H9 (cell line): ENCODE results near the gene TSPEAR. TPM values are rescaled to one million over a fixed set of nuclear protein-coding genes. Genes with fewer than 3 reads are reported as not detected.

Experiments used
- DNase-seq: peaks from one replicate; pipeline ENCODE4 v3.0.0-alpha.2; 2017
- H2AFZ ChIP-seq: one replicate; pipeline ENCODE4 v1.6.1; 2013; ENCODE audit warnings: mild to moderate bottlenecking, low read length, control low read depth, moderate library complexity
- H2AK5ac ChIP-seq: 2 replicates; pipeline ENCODE4 v1.6.1; 2013; ENCODE audit warnings: low read length, control low read depth, mixed read lengths; ENCODE audit not compliant: insufficient read length
- H2BK120ac ChIP-seq: one replicate; pipeline ENCODE4 v1.6.1; 2013; ENCODE audit warnings: low read depth, mild to moderate bottlenecking, low read length, control low read depth, inconsistent platforms; ENCODE audit not compliant: poor library complexity, severe bottlenecking
- H2BK12ac ChIP-seq: 2 replicates; pipeline ENCODE4 v1.6.1; 2013; ENCODE audit warnings: low read length, control low read depth, mixed read lengths, low read depth; ENCODE audit not compliant: insufficient read length
- H2BK15ac ChIP-seq: 2 replicates; pipeline ENCODE4 v1.6.1; 2013; ENCODE audit warnings: low read depth, low read length, control low read depth
- H2BK20ac ChIP-seq: one replicate; pipeline ENCODE4 v1.6.1; 2013; ENCODE audit warnings: low read depth, mild to moderate bottlenecking, low read length, control low read depth, inconsistent platforms; ENCODE audit not compliant: poor library complexity, severe bottlenecking
- H2BK5ac ChIP-seq: 2 replicates; pipeline ENCODE4 v1.6.1; 2013; ENCODE audit warnings: low read length, control low read depth, mixed read lengths; ENCODE audit not compliant: insufficient read length
- H3K14ac ChIP-seq: 2 replicates; pipeline ENCODE4 v1.6.1; 2013; ENCODE audit warnings: low read length, control low read depth; ENCODE audit not compliant: insufficient read depth
- H3K18ac ChIP-seq: 2 replicates; pipeline ENCODE4 v1.6.1; 2013; ENCODE audit warnings: low read depth, mild to moderate bottlenecking, mixed read lengths, low read length, control low read depth; ENCODE audit not compliant: insufficient read length
- H3K23ac ChIP-seq: 2 replicates; pipeline ENCODE4 v1.6.1; 2013; ENCODE audit warnings: low read length, control low read depth, mixed read lengths, low read depth; ENCODE audit not compliant: insufficient read length
- H3K23me2 ChIP-seq: 2 replicates; pipeline ENCODE4 v1.6.1; 2013; ENCODE audit warnings: low read depth, mild to moderate bottlenecking, mixed read lengths, low read length, control low read depth; ENCODE audit not compliant: insufficient read length, poor library complexity, severe bottlenecking
- H3K27ac ChIP-seq: 2 replicates; pipeline ENCODE4 v1.5.1; 2013; ENCODE audit warnings: low read length, control low read depth, mixed read lengths, low read depth; ENCODE audit not compliant: insufficient read length
- H3K27me3 ChIP-seq: 2 replicates; pipeline ENCODE4 v1.6.1; 2013; ENCODE audit warnings: low read length, control low read depth, inconsistent platforms; ENCODE audit not compliant: insufficient read depth
- H3K4ac ChIP-seq: 2 replicates; pipeline ENCODE4 v1.6.1; 2013; ENCODE audit warnings: low read depth, mild to moderate bottlenecking, control low read depth, inconsistent platforms, low read length, moderate library complexity
- H3K4me1 ChIP-seq: 2 replicates; pipeline ENCODE4 v1.6.1; 2013; ENCODE audit warnings: low read length, control low read depth, inconsistent platforms; ENCODE audit not compliant: insufficient read depth
- H3K4me2 ChIP-seq: 2 replicates; pipeline ENCODE4 v1.6.1; 2013; ENCODE audit warnings: low read length, control low read depth, mixed read lengths; ENCODE audit not compliant: insufficient read length, insufficient read depth
- H3K56ac ChIP-seq: 2 replicates; pipeline ENCODE4 v1.6.1; 2013; ENCODE audit warnings: low read depth, mild to moderate bottlenecking, mixed read lengths, low read length, control low read depth; ENCODE audit not compliant: insufficient read length
- H3K79me1 ChIP-seq: 2 replicates; pipeline ENCODE4 v1.6.1; 2013; ENCODE audit warnings: low read depth, mild to moderate bottlenecking, moderate library complexity, low read length, control low read depth, inconsistent platforms; ENCODE audit not compliant: insufficient read depth, poor library complexity, severe bottlenecking
- H3K79me2 ChIP-seq: 2 replicates; pipeline ENCODE4 v1.6.1; 2013; ENCODE audit warnings: low read length, control low read depth, inconsistent platforms; ENCODE audit not compliant: insufficient read depth
- H3K9ac ChIP-seq: 2 replicates; pipeline ENCODE4 v1.6.1; 2013; ENCODE audit warnings: low read length, control low read depth, mixed read lengths; ENCODE audit not compliant: insufficient read length; ENCODE audit errors: extremely low read depth
- H3K9me3 ChIP-seq: one replicate; pipeline ENCODE4 v1.6.1; 2013; ENCODE audit warnings: low read depth, low read length, inconsistent platforms; ENCODE audit not compliant: control insufficient read depth
- H3T11ph ChIP-seq: one replicate; pipeline ENCODE4 v1.6.1; 2013; ENCODE audit warnings: mild to moderate bottlenecking, low read length, control low read depth, inconsistent platforms
- H4K20me1 ChIP-seq: one replicate; pipeline ENCODE4 v1.6.1; 2013; ENCODE audit not compliant: control insufficient read depth, insufficient read length, insufficient read depth
- H4K5ac ChIP-seq: 2 replicates; pipeline ENCODE4 v1.6.1; 2013; ENCODE audit warnings: low read depth, mild to moderate bottlenecking, mixed read lengths, low read length, control low read depth; ENCODE audit not compliant: insufficient read length
- H4K8ac ChIP-seq: replicated peaks from 2 replicates; pipeline ENCODE4 v1.6.1; 2013; ENCODE audit warnings: low read length, control low read depth, mixed read lengths, low read depth; ENCODE audit not compliant: insufficient read length
- H4K91ac ChIP-seq: 2 replicates; pipeline ENCODE4 v1.6.1; 2013; ENCODE audit warnings: low read depth, mild to moderate bottlenecking, moderate library complexity, mixed read lengths, low read length, control low read depth; ENCODE audit not compliant: insufficient read length
- H3K27ac Mint-ChIP-seq, 3 experiments: 2 replicates in 2 of 3; 3 replicates in 1 of 3; pipeline ENCODE4 v1.8.0; 2020 to 2021; ENCODE audit warnings: mixed read lengths in 3 of 3, mild to moderate bottlenecking in 1 of 3, moderate library complexity in 1 of 3
- H3K27me3 Mint-ChIP-seq: 2 replicates; pipeline ENCODE4 v1.8.0; 2021; ENCODE audit warnings: low read depth, mild to moderate bottlenecking, moderate library complexity, mixed read lengths
- H3K36me3 Mint-ChIP-seq, 3 experiments: 2 replicates in 2 of 3; 3 replicates in 1 of 3; pipeline ENCODE4 v1.8.0; 2020 to 2021; ENCODE audit warnings: low read depth in 3 of 3, mixed read lengths in 3 of 3; ENCODE audit not compliant: insufficient read depth in 1 of 3
- H3K4me1 Mint-ChIP-seq, 2 experiments: 2 replicates each; pipeline ENCODE4 v1.8.0; 2020; ENCODE audit warnings: mixed read lengths in 2 of 2
- H3K4me3 Mint-ChIP-seq, 2 experiments: 2 replicates in 1 of 2; 3 replicates in 1 of 2; pipeline ENCODE4 v1.8.0; 2020 to 2021; ENCODE audit warnings: mild to moderate bottlenecking in 2 of 2, mixed read lengths in 2 of 2, moderate library complexity in 1 of 2
- H3K9me3 Mint-ChIP-seq, 2 experiments: 2 replicates in 1 of 2; 3 replicates in 1 of 2; pipeline ENCODE4 v1.8.0; 2020; ENCODE audit warnings: mild to moderate bottlenecking in 2 of 2, mixed read lengths in 2 of 2, moderate library complexity in 1 of 2
- WGBS: extraction: QIAGEN DNeasy Blood & Tissue Kit; methylation state at CpG from one replicate; pipeline ENCODE4 v1.1.7; 2013; ENCODE audit warnings: missing lambda C conversion rate, low lambda C conversion rate, mixed read lengths; ENCODE audit not compliant: insufficient read length; ENCODE audit errors: extremely low coverage; 5-methylcytosine and 5-hydroxymethylcytosine counted together
- total RNA-seq: library from RNA; stranded (reverse); gene quantifications from 2 replicates; pipeline ENCODE4 v1.2.1, GENCODE V29; 2021
- TF ChIP-seq, protein P1 (sequence below): fragments of 200-600 bp; sonication (generic); conservative IDR thresholded peaks from 3 replicates; pipeline ENCODE4 v1.8.0; 2021; ENCODE audit warnings: antibody characterized with exemption, mild to moderate bottlenecking

Gene TSPEAR
- total RNA-seq, 1 experiment from 2014 or later: 1.3 TPM

DNA sequence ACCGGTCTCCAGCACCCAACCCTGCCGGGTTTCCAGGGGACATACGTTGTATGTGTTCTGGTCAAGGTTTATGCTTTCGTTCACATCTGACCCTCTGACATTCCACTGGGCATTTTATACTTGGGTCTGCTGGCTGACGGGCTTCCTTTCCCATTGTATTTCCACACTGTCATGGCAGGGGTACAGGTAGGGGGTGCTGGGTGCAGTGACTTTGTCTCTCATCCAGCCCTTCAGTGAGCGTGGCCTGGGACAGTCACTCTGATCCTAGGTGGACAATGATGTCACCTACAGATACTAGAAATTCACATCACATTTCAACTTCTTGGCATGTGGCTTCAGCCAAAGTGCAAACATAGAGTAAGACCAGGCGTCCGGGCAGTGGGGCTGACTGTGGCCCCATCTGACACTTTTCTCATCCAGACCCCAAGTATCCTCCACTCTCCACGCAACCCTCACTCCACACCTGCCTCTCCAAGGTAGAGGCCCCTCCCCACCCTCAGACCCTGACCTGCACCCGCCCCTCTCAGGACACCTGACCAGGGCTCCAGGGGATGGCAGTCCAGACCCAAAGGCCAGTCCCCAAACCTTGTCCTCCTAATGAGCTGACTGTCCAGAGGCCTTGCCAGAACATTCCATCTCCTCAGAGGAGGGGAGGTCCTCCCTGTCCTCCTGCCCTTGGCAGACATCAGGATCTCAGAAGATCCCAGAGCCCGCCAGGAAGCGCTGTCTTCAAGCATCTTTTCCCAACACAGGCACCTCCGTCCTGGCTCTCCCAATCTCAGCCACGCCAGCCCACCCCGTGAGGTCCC lies 75.0 kb downstream of the TSPEAR start:
- Histone ChIP-seq H4K8ac (no peak overlapping the region), H3K4ac (no peak overlapping the region), H4K20me1 (no peaks in the 10 kb centered on the region), H3K18ac (no peak overlapping the region), H3K9ac (no peak overlapping the region), H2BK12ac (no peak overlapping the region), H2BK5ac (no peak overlapping the region), H4K5ac (no peak overlapping the region), H3K4me2 (no peak overlapping the region), H3T11ph (no peak overlapping the region), H3K4me1 (no peaks in the 10 kb centered on the region), H2AK5ac (no peak overlapping the region), H2BK120ac (no peak overlapping the region), H3K14ac (no peak overlapping the region; the same call in 1 of the 2 replicates), H3K56ac (no peak overlapping the region), H3K23ac (no peak overlapping the region), H2AFZ (no peak overlapping the region), H3K23me2 (no peaks in the 10 kb centered on the region), H3K9me3 (no peaks in the 10 kb centered on the region), H4K91ac (no peak overlapping the region), H3K79me2 (no peaks in the 10 kb centered on the region), H2BK15ac (no peak overlapping the region), H3K27ac (no peak overlapping the region), H3K27me3 (no peaks in the 10 kb centered on the region), H2BK20ac (no peak overlapping the region), H3K79me1 (no peaks in the 10 kb centered on the region)
- Mint-ChIP-seq H3K36me3 (peaks cover 3 to 10% (median 7%) of the 10 kb centered on the region in 3 experiments; a peak in 5 of 7 replicates), H3K4me3 (no peak overlapping the region), H3K27ac (no peak overlapping the region), H3K4me1 (peaks cover 8 to 11% of the 10 kb centered on the region in 2 experiments), H3K27me3 (peaks cover 16% of the 10 kb centered on the region), H3K9me3 (peaks cover 16 to 17% of the 10 kb centered on the region in 2 experiments)
- TF ChIP-seq, protein P1, sequence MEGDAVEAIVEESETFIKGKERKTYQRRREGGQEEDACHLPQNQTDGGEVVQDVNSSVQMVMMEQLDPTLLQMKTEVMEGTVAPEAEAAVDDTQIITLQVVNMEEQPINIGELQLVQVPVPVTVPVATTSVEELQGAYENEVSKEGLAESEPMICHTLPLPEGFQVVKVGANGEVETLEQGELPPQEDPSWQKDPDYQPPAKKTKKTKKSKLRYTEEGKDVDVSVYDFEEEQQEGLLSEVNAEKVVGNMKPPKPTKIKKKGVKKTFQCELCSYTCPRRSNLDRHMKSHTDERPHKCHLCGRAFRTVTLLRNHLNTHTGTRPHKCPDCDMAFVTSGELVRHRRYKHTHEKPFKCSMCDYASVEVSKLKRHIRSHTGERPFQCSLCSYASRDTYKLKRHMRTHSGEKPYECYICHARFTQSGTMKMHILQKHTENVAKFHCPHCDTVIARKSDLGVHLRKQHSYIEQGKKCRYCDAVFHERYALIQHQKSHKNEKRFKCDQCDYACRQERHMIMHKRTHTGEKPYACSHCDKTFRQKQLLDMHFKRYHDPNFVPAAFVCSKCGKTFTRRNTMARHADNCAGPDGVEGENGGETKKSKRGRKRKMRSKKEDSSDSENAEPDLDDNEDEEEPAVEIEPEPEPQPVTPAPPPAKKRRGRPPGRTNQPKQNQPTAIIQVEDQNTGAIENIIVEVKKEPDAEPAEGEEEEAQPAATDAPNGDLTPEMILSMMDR: no peak
- WGBS: no CpG with 5 or more reads among the region's 15 CpGs
- no peak for DNase-seq
